ENCODE data around the gene HTT-AS.

The HTT-AS gene

DNA sequence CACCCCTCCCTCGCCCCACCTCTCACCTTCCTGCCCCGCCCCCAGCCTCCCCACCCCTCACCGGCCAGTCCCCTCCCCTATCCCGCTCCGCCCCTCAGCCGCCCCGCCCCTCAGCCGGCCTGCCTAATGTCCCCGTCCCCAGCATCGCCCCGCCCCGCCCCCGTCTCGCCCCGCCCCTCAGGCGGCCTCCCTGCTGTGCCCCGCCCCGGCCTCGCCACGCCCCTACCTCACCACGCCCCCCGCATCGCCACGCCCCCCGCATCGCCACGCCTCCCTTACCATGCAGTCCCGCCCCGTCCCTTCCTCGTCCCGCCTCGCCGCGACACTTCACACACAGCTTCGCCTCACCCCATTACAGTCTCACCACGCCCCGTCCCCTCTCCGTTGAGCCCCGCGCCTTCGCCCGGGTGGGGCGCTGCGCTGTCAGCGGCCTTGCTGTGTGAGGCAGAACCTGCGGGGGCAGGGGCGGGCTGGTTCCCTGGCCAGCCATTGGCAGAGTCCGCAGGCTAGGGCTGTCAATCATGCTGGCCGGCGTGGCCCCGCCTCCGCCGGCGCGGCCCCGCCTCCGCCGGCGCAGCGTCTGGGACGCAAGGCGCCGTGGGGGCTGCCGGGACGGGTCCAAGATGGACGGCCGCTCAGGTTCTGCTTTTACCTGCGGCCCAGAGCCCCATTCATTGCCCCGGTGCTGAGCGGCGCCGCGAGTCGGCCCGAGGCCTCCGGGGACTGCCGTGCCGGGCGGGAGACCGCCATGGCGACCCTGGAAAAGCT lies at the start of gene HTT-AS, which contains the start of gene HTT:
Gene HTT-AS (minus strand): TSS at position 461 of the 768 bp plus-strand sequence.
Gene HTT (plus strand): TSS at position 604 of the 768 bp plus-strand sequence. CDS start 145 bp downstream, at position 749.
- H3K9me3 ChIP-seq (ENCODE audit: low read length): no peaks in the 10 kb centered on the region
- peaks cover 7% of the 10 kb centered on the region for H3K4me1 ChIP-seq (ENCODE audit: insufficient read depth, low read length)
- H3K27ac ChIP-seq (ENCODE audit: low read depth, low read length): peak within 1 kb of the TSS; percentile 86
- H3K36me3 ChIP-seq (ENCODE audit: insufficient read depth, low read length): no peaks in the 10 kb centered on the region
- peak within 1 kb of the TSS; percentile 72 to 89 for H3K4me3 ChIP-seq (ENCODE audit: low read depth in 1 of 2, low read length in 2 of 2)
- H3K27me3 ChIP-seq (ENCODE audit: control insufficient read depth in 1 of 2, insufficient read depth in 2 of 2, low read length in 2 of 2): no peaks in the 10 kb centered on the region
- H3K9ac ChIP-seq (ENCODE audit: low read length): peak within 1 kb of the TSS; percentile 76

DNA sequence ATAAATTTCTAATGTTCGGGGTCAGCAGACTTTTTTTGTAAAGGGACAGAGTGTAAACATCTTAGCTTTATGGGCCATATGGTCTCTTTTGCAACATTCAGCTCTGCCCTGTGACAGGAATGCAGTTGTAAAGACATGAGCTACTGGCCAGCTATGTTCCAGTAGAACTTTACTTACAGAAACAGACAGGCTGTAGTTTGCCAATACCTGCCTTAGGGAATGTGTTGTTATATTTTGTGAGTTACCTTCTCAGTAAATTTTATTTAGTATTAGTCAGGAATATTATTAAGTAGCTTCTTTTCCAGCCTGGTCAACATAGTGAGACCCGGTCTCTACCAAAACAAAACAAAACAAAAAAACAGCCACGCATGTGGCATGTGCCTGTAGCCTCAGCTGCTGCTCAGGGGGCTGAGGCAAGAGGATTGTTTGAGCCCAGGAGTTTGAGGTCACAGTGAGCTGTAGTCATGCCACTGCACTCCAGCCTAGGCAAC lies 48.9 kb upstream of the HTT-AS start:
- H3K27me3 ChIP-seq (ENCODE audit: control insufficient read depth in 1 of 2, insufficient read depth in 2 of 2, low read length in 2 of 2): no peaks in the 10 kb centered on the region
- no peaks in the 10 kb centered on the region for H3K9me3 ChIP-seq (ENCODE audit: low read length)
- no peak overlapping the region for H3K9ac ChIP-seq (ENCODE audit: low read length)
- peaks cover 3% of the 10 kb centered on the region for H3K36me3 ChIP-seq (ENCODE audit: insufficient read depth, low read length)
- peaks cover 31% of the 10 kb centered on the region for H3K4me1 ChIP-seq (ENCODE audit: insufficient read depth, low read length)
- no peak overlapping the region for H3K27ac ChIP-seq (ENCODE audit: low read depth, low read length)
- no peak overlapping the region for H3K4me3 ChIP-seq (ENCODE audit: low read depth in 1 of 2, low read length in 2 of 2)

GRCh38 chr4:3122081-3122563 lies 47.8 kb upstream of the HTT-AS start:
- Histone ChIP-seq H3K36me3 (ENCODE audit: insufficient read depth, low read length) (peaks cover 3% of the 10 kb centered on the region), H3K9ac (ENCODE audit: low read length) (no peak overlapping the region), H3K27ac (ENCODE audit: low read depth, low read length) (no peak overlapping the region), H3K9me3 (ENCODE audit: low read length) (no peaks in the 10 kb centered on the region), H3K27me3 (ENCODE audit: control insufficient read depth in 1 of 2, insufficient read depth in 2 of 2, low read length in 2 of 2) (no peaks in the 10 kb centered on the region), H3K4me3 (ENCODE audit: low read depth in 1 of 2, low read length in 2 of 2) (no peak overlapping the region), H3K4me1 (ENCODE audit: insufficient read depth, low read length) (peaks cover 31% of the 10 kb centered on the region)

DNA sequence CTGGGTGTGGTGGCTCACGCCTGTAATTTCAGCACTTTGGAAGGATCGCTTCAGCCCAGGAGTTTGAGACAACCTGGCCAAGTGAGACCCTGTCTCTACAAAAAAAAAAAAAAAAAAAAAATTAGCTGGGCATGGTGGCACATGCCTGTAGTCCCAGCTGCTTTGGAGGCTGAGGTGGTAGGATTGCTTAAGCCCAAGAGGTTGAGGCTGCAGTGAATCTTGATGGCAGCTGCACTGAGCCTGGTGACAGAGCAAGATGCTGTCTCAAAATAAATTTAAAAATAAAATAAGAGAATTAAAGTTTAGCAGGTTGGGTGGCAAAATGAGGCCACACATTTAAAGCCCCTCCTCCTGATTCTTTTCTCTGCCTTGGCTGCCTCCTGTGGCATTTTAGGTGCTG lies 47.3 kb upstream of the HTT-AS start:
- Histone ChIP-seq H3K36me3 (ENCODE audit: insufficient read depth, low read length) (peaks cover 7% of the 10 kb centered on the region), H3K4me1 (ENCODE audit: insufficient read depth, low read length) (peaks cover 31% of the 10 kb centered on the region), H3K27ac (ENCODE audit: low read depth, low read length) (no peak overlapping the region), H3K9me3 (ENCODE audit: low read length) (no peaks in the 10 kb centered on the region), H3K9ac (ENCODE audit: low read length) (no peak overlapping the region), H3K4me3 (ENCODE audit: low read depth in 1 of 2, low read length in 2 of 2) (no peak overlapping the region), H3K27me3 (ENCODE audit: control insufficient read depth in 1 of 2, insufficient read depth in 2 of 2, low read length in 2 of 2) (no peaks in the 10 kb centered on the region)

DNA sequence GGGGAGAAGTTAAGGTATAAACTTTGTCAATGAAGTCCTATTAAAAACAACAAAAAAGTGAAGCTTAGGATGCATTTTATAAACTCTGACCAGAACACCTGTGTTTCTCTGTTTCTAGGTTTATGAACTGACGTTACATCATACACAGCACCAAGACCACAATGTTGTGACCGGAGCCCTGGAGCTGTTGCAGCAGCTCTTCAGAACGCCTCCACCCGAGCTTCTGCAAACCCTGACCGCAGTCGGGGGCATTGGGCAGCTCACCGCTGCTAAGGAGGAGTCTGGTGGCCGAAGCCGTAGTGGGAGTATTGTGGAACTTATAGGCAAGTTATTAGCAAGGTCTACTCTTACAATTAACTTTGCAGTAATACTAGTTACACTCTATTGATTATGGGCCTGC lies 46.8 kb upstream of the HTT-AS start:
- H3K27ac ChIP-seq (ENCODE audit: low read depth, low read length): no peak overlapping the region
- peaks cover 12% of the 10 kb centered on the region for H3K36me3 ChIP-seq (ENCODE audit: insufficient read depth, low read length)
- peaks cover 31% of the 10 kb centered on the region for H3K4me1 ChIP-seq (ENCODE audit: insufficient read depth, low read length)
- no peaks in the 10 kb centered on the region for H3K9me3 ChIP-seq (ENCODE audit: low read length)
- no peak overlapping the region for H3K9ac ChIP-seq (ENCODE audit: low read length)
- no peak overlapping the region for H3K4me3 ChIP-seq (ENCODE audit: low read depth in 1 of 2, low read length in 2 of 2)
- H3K27me3 ChIP-seq (ENCODE audit: control insufficient read depth in 1 of 2, insufficient read depth in 2 of 2, low read length in 2 of 2): no peaks in the 10 kb centered on the region

DNA sequence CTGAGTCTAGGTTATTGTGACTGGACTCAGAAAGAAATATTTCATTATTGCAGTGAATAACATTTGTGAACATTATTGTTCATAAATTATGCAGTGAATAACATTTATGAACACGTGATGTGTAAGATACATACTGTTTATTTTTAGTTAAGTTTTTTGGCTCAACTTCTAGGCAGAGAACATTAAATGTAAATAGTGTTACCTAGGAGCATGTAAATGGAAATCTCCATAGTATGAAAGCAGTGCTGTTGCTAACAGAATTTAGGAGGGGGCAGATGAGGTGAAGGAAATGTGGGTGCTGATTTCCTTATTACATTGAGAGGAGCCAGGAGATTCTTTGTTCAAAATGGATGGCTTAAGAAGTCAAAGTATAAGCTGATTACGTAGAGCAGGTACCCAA lies 45.1 kb upstream of the HTT-AS start:
- Histone ChIP-seq H3K4me1 (ENCODE audit: insufficient read depth, low read length) (peaks cover 30% of the 10 kb centered on the region), H3K36me3 (ENCODE audit: insufficient read depth, low read length) (peaks cover 28% of the 10 kb centered on the region), H3K27me3 (ENCODE audit: control insufficient read depth in 1 of 2, insufficient read depth in 2 of 2, low read length in 2 of 2) (no peaks in the 10 kb centered on the region), H3K9me3 (ENCODE audit: low read length) (no peaks in the 10 kb centered on the region), H3K4me3 (ENCODE audit: low read depth in 1 of 2, low read length in 2 of 2) (no peak overlapping the region), H3K27ac (ENCODE audit: low read depth, low read length) (no peak overlapping the region), H3K9ac (ENCODE audit: low read length) (no peak overlapping the region)

- no peak overlapping the region for H3K9ac ChIP-seq (ENCODE audit: low read length)
- no peak overlapping the region for H3K27ac ChIP-seq (ENCODE audit: low read depth, low read length)
- peaks cover 28% of the 10 kb centered on the region for H3K36me3 ChIP-seq (ENCODE audit: insufficient read depth, low read length)
- no peak overlapping the region for H3K4me3 ChIP-seq (ENCODE audit: low read depth in 1 of 2, low read length in 2 of 2)
- no peaks in the 10 kb centered on the region for H3K9me3 ChIP-seq (ENCODE audit: low read length)
- no peaks in the 10 kb centered on the region for H3K27me3 ChIP-seq (ENCODE audit: control insufficient read depth in 1 of 2, insufficient read depth in 2 of 2, low read length in 2 of 2)
- peaks cover 18% of the 10 kb centered on the region for H3K4me1 ChIP-seq (ENCODE audit: insufficient read depth, low read length)
Observed at GRCh38 chr4:3118312-3118711, 44.0 kb upstream of the HTT-AS start.

GRCh38 chr4:3116955-3117354 lies 42.6 kb upstream of the HTT-AS start:
- H3K9ac ChIP-seq (ENCODE audit: low read length): no peak overlapping the region
- H3K27me3 ChIP-seq (ENCODE audit: control insufficient read depth in 1 of 2, insufficient read depth in 2 of 2, low read length in 2 of 2): no peaks in the 10 kb centered on the region
- peaks cover 5% of the 10 kb centered on the region for H3K4me1 ChIP-seq (ENCODE audit: insufficient read depth, low read length)
- H3K9me3 ChIP-seq (ENCODE audit: low read length): no peaks in the 10 kb centered on the region
- H3K27ac ChIP-seq (ENCODE audit: low read depth, low read length): no peak overlapping the region
- H3K4me3 ChIP-seq (ENCODE audit: low read depth in 1 of 2, low read length in 2 of 2): no peak overlapping the region
- H3K36me3 ChIP-seq (ENCODE audit: insufficient read depth, low read length): peaks cover 38% of the 10 kb centered on the region

DNA sequence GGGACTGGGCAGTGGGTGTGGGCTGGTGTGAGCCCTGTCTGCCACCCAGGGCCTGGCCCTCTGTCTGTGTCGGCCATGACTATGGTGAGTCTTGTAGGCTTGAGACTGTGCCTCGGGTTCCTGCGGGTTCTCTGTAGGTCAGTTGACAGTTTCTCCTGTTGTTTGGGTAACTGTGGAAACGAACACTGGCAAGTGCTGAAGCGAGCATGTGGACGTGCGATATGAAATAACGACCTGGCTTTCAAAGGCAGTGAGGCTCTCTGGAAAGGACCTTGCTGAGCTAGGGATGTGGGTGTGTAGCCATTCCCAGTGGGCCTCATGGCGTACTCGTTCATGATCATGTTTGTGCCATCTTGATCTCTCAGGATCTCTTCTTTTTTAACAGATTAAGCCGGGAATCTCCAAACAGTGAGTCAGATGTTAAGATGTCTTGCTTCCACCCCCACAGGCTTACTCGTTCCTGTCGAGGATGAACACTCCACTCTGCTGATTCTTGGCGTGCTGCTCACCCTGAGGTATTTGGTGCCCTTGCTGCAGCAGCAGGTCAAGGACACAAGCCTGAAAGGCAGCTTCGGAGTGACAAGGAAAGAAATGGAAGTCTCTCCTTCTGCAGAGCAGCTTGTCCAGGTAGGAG lies 41.4 kb upstream of the HTT-AS start:
- peaks cover 40% of the 10 kb centered on the region for H3K36me3 ChIP-seq (ENCODE audit: insufficient read depth, low read length)
- H3K4me1 ChIP-seq (ENCODE audit: insufficient read depth, low read length): peaks cover 3% of the 10 kb centered on the region
- H3K9ac ChIP-seq (ENCODE audit: low read length): no peak overlapping the region
- no peaks in the 10 kb centered on the region for H3K27me3 ChIP-seq (ENCODE audit: control insufficient read depth in 1 of 2, insufficient read depth in 2 of 2, low read length in 2 of 2)
- no peak overlapping the region for H3K27ac ChIP-seq (ENCODE audit: low read depth, low read length)
- H3K9me3 ChIP-seq (ENCODE audit: low read length): no peaks in the 10 kb centered on the region
- no peak overlapping the region for H3K4me3 ChIP-seq (ENCODE audit: low read depth in 1 of 2, low read length in 2 of 2)

GRCh38 chr4:3114377-3114776 lies 40.0 kb upstream of the HTT-AS start:
- Histone ChIP-seq H3K4me1 (ENCODE audit: insufficient read depth, low read length) (peaks cover 3% of the 10 kb centered on the region), H3K9ac (ENCODE audit: low read length) (no peak overlapping the region), H3K4me3 (ENCODE audit: low read depth in 1 of 2, low read length in 2 of 2) (no peak overlapping the region), H3K36me3 (ENCODE audit: insufficient read depth, low read length) (peaks cover 46% of the 10 kb centered on the region), H3K9me3 (ENCODE audit: low read length) (no peaks in the 10 kb centered on the region), H3K27me3 (ENCODE audit: control insufficient read depth in 1 of 2, insufficient read depth in 2 of 2, low read length in 2 of 2) (no peaks in the 10 kb centered on the region), H3K27ac (ENCODE audit: low read depth, low read length) (no peak overlapping the region)

GRCh38 chr4:3112609-3113469 lies 38.5 kb upstream of the HTT-AS start:
- no peaks in the 10 kb centered on the region for H3K9me3 ChIP-seq (ENCODE audit: low read length)
- H3K4me3 ChIP-seq (ENCODE audit: low read depth in 1 of 2, low read length in 2 of 2): no peak overlapping the region
- no peak overlapping the region for H3K9ac ChIP-seq (ENCODE audit: low read length)
- H3K4me1 ChIP-seq (ENCODE audit: insufficient read depth, low read length): peaks cover 4% of the 10 kb centered on the region
- H3K27me3 ChIP-seq (ENCODE audit: control insufficient read depth in 1 of 2, insufficient read depth in 2 of 2, low read length in 2 of 2): no peaks in the 10 kb centered on the region
- H3K36me3 ChIP-seq (ENCODE audit: insufficient read depth, low read length): peaks cover 48% of the 10 kb centered on the region
- H3K27ac ChIP-seq (ENCODE audit: low read depth, low read length): no peak overlapping the region
